Measurements from ENCODE around the gene PID1. TPM values are rescaled to one million over a fixed set of nuclear protein-coding genes. Genes with fewer than 3 reads are reported as not detected.

Gene PID1
- total RNA-seq, 4 donors from 2014 or later: 33.1 to 48.6 (median 39.7) TPM

DNA sequence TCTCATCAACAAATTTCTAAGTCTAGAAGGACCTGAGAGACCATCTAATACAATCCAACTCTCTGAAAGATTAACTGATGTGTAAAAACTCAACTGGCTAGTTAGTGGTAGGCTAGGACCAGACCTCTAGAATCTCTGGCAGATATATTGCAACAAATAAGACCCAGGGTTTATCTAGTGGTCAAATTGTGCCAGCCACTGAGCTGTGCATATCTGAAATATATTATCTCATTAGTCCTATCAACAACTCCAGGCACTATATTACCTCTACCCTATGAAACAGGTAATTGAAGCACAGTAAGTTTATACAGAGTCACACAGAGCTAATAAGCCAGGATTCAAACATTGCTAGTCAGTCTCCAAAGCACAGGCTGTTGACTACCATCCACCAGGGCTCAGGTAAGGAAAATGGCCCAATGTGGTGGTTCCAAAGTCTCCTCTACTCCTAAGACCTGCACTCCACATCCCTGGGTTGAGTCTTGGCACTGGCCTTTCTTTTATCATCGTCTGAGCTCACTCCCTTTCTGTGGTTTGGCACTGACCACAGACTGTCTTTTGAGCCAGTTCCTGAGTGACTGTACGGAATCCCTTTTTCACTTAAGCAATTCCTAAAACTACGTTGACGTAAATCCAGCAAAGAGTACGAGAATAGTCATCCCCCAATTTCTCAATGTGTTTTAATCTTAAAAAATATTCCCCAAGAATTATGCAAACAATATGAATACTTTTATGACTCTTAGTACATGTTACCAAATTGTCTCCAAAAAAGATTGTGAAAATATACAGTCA is 11.9 kb upstream of the PID1 start:
- H3K9me3 ChIP-seq: peaks cover 0 to under 1% (median 0%) of the 10 kb centered on the region in 4 donors
- WGBS, 2 donors: 57 to 60% methylated on average over 5 of the region's 5 CpGs
- peaks cover 0 to 5% (median 0%) of the 10 kb centered on the region in 4 donors for H3K4me1 ChIP-seq
- H3K4me3 ChIP-seq: no peak overlapping the region
- peak in 1 of 2 donors; percentile 70 for DNase-seq (ENCODE audit: low spot score in 2 of 2)
- H3K36me3 ChIP-seq: no peaks in the 10 kb centered on the region
- H3K27me3 ChIP-seq: no peaks in the 10 kb centered on the region
- H3K27ac ChIP-seq: peak overlapping the region in 1 of 4 donors; percentile 36
- TF ChIP-seq POLR2A (IDR thresholded peaks at IDR 0.05) (no peak), CTCF (IDR thresholded peaks at IDR 0.05) (no peak), EP300 (IDR thresholded peaks at IDR 0.05) (peak; percentile 79 to 93)

DNA sequence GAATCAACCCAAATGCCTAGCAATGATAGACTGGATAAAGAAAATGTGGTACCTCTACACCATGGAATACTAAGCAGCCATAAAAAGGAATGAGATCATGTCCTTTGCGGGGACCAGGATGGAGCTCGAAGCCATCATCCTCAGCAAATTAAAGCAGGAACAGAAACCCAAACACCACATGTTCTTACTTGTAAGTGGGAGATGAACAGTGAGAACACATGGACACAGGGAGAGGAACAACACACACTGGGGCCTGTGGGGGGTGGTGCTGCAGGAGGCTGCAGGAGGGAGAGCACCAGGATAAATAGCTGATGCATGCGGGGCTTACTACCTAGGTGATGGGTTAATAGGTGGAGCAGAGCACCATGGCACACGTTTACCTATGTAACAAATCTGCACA is 8.4 kb upstream of the PID1 start:
- no peak for TF ChIP-seq POLR2A (IDR thresholded peaks at IDR 0.05)
- Histone ChIP-seq H3K4me1 (peaks cover 0 to 5% (median 0%) of the 10 kb centered on the region in 4 donors), H3K27me3 (no peaks in the 10 kb centered on the region), H3K9me3 (no peaks in the 10 kb centered on the region), H3K36me3 (no peaks in the 10 kb centered on the region), H3K4me3 (no peak overlapping the region), H3K27ac (no peak overlapping the region)
- DNase-seq (ENCODE audit: low spot score in 2 of 2): no peak
- 86 to 89% methylated on average over 4 of the region's 4 CpGs for WGBS, 2 donors

DNA sequence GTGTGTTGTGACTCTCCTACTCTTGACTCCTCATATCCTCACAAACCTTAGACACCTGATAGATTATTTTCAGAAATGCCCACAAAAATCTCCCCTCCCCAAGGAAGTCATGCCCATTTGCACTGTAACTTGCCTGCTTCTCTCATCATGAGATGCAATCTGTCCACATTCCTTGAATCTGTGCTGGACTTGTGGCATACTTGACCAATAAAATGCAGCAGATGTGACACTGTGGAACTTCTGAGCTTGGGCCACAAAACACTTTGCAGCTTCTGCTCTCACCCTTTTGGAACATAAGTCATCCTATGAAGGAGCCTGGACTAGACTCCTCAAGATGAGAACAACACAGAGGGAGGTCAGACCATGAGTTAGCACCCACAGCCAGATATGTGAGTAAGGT is 4.4 kb upstream of the PID1 start:
- no peak for DNase-seq (ENCODE audit: low spot score in 2 of 2)
- TF ChIP-seq POLR2A (IDR thresholded peaks at IDR 0.05) (no peak), EP300 (IDR thresholded peaks at IDR 0.05) (no peak), CTCF (IDR thresholded peaks at IDR 0.05) (no peak)
- Histone ChIP-seq H3K4me3 (no peak overlapping the region), H3K36me3 (no peaks in the 10 kb centered on the region), H3K4me1 (peaks cover 0 to 20% (median 0%) of the 10 kb centered on the region in 4 donors), H3K27me3 (peaks cover 0 to 4% of the 10 kb centered on the region in 2 donors), H3K9me3 (no peaks in the 10 kb centered on the region), H3K27ac (no peak overlapping the region)

- DNase-seq (ENCODE audit: low spot score in 2 of 2): peak in 1 of 2 donors; percentile 72
Measured at GRCh38 chr2:229273723-229274338, 2.7 kb upstream of the PID1 start.

More at GRCh38 chr2:229273723-229274338, 2.7 kb upstream of the PID1 start:
- H3K9me3 ChIP-seq: no peaks in the 10 kb centered on the region
- peak; percentile 54 to 76 (median 63) for TF ChIP-seq CTCF (IDR thresholded peaks at IDR 0.05)
- TF ChIP-seq POLR2A (IDR thresholded peaks at IDR 0.05): no peak
- 42 to 46% methylated on average over 4 of the region's 4 CpGs for WGBS, 2 donors
- H3K27ac ChIP-seq: no peak overlapping the region
- peaks cover 0 to 4% of the 10 kb centered on the region in 2 donors for H3K27me3 ChIP-seq
- peaks cover 0 to 20% (median 0%) of the 10 kb centered on the region in 4 donors for H3K4me1 ChIP-seq
- no peaks in the 10 kb centered on the region for H3K36me3 ChIP-seq
- peak overlapping the region in 3 of 4 donors; percentile 9 to 25 (median 23) for H3K4me3 ChIP-seq
